Measurements from ENCODE around the gene ZDHHC11B.
"Not testable (repeated sequence)": the region's sequence is repeated elsewhere in the genome, so short reads cannot be mapped to it uniquely, and the experiment has no call there.

GRCh38 chr5:784428-785177 lies at the start of gene ZDHHC11B:
- not testable (repeated sequence) for TF ChIP-seq EP300 (IDR thresholded peaks at IDR 0.05; ENCODE audit: borderline replicate concordance); RAD21 (IDR thresholded peaks at IDR 0.05; ENCODE audit: low read depth); TCF12 (IDR thresholded peaks at IDR 0.05; ENCODE audit: low read depth); USF1 (IDR thresholded peaks at IDR 0.05); CEBPB (IDR thresholded peaks at IDR 0.05); CREB1 (IDR thresholded peaks at IDR 0.05; ENCODE audit: low read depth); MAX (IDR thresholded peaks at IDR 0.05); EGR1 (IDR thresholded peaks at IDR 0.05); YY1 (IDR thresholded peaks at IDR 0.05; ENCODE audit: low read depth); REST (IDR thresholded peaks at IDR 0.05; ENCODE audit: low read depth); TAF1 (IDR thresholded peaks at IDR 0.05; ENCODE audit: low read depth); FOXM1 (IDR thresholded peaks at IDR 0.05; ENCODE audit: borderline replicate concordance, low read depth); ZBTB7A (IDR thresholded peaks at IDR 0.05; ENCODE audit: low read depth); TEAD4 (IDR thresholded peaks at IDR 0.05)
